Measurements from ENCODE around the gene PRR20G.

DNA sequence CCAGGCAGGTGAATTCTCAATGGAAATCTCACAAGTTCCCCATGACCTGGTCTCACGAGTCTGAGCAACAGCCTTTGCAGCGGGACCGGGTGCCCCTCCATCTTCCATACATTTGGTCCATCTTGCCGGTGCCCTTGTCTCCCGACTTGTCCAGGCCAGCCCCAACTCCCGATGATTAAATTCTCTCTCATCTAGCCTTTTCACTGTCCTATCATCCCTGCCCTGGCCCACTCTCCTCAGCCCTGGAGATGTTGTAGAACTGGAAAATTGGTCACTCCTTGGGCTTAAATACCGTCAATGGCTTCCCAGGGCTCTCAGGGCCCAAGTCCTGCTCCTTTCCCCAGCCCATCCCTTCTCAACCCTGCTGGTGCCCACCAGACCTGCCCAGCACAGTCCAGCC is 34.4 kb downstream of the PRR20G start:
- TF ChIP-seq EZH2 (IDR thresholded peaks at IDR 0.05; ENCODE audit: insufficient read depth, low read length) = no peak
- TF ChIP-seq, protein P1, sequence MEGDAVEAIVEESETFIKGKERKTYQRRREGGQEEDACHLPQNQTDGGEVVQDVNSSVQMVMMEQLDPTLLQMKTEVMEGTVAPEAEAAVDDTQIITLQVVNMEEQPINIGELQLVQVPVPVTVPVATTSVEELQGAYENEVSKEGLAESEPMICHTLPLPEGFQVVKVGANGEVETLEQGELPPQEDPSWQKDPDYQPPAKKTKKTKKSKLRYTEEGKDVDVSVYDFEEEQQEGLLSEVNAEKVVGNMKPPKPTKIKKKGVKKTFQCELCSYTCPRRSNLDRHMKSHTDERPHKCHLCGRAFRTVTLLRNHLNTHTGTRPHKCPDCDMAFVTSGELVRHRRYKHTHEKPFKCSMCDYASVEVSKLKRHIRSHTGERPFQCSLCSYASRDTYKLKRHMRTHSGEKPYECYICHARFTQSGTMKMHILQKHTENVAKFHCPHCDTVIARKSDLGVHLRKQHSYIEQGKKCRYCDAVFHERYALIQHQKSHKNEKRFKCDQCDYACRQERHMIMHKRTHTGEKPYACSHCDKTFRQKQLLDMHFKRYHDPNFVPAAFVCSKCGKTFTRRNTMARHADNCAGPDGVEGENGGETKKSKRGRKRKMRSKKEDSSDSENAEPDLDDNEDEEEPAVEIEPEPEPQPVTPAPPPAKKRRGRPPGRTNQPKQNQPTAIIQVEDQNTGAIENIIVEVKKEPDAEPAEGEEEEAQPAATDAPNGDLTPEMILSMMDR (IDR thresholded peaks at IDR 0.05; ENCODE audit: insufficient read depth, low read depth, low read length) = no peak

Measured in astrocyte (in vitro differentiated cells and primary cell).